Activated T-cell treated with anti-CD3 and anti-CD28 coated beads for 24 hours (primary cell): Measurements from ENCODE around the gene TCTN1.
A peak's percentile ranks its signal among the peaks of the same experiment; 100 is the strongest.
"Not testable (repeated sequence)": the region's sequence is repeated elsewhere in the genome, so short reads cannot be mapped to it uniquely, and the experiment has no call there.

Experiments used
- DNase-seq: peaks from one replicate; pipeline ENCODE4 v3.0.0-alpha.2; 2020; ENCODE audit warnings: low read depth

Gene TCTN1

GRCh38 chr12:110638796-110639195, 24.9 kb downstream of the TCTN1 start:
- no peak for DNase-seq

GRCh38 chr12:110639336-110640141, 25.6 kb downstream of the TCTN1 start:
- DNase-seq = no peak

- DNase-seq = no peak
These were observed 26.5 kb downstream of the TCTN1 start for GRCh38 chr12:110640275-110641025.

- DNase-seq = no peak
These were observed 27.6 kb downstream of the TCTN1 start for GRCh38 chr12:110641521-110641920.

GRCh38 chr12:110647631-110648040, 33.7 kb downstream of the TCTN1 start:
- DNase-seq = no peak

GRCh38 chr12:110649341-110649847, 35.5 kb downstream of the TCTN1 start:
- DNase-seq = no peak

GRCh38 chr12:110654238-110654637, 40.3 kb downstream of the TCTN1 start:
- DNase-seq = not testable (repeated sequence)

- no peak for DNase-seq
These were observed 42.2 kb downstream of the TCTN1 start for GRCh38 chr12:110656071-110656655.

GRCh38 chr12:110657747-110658146, 43.8 kb downstream of the TCTN1 start:
- DNase-seq = no peak

GRCh38 chr12:110658242-110658641, 44.3 kb downstream of the TCTN1 start:
- no peak for DNase-seq

GRCh38 chr12:110658878-110659277, 44.9 kb downstream of the TCTN1 start:
- DNase-seq = no peak

- DNase-seq = peak; percentile 51
These were observed 47.5 kb downstream of the TCTN1 start for GRCh38 chr12:110661337-110661972.

- no peak for DNase-seq
These were observed 53.0 kb downstream of the TCTN1 start for GRCh38 chr12:110666892-110667291.

GRCh38 chr12:110667671-110668070, 53.7 kb downstream of the TCTN1 start:
- DNase-seq = no peak

GRCh38 chr12:110668480-110669192, 54.7 kb downstream of the TCTN1 start:
- no peak for DNase-seq

GRCh38 chr12:110669193-110669502, 55.2 kb downstream of the TCTN1 start:
- no peak for DNase-seq

- peak; percentile 44 for DNase-seq
These were observed 56.3 kb downstream of the TCTN1 start for GRCh38 chr12:110670161-110670701.

- DNase-seq = no peak
These were observed 62.2 kb downstream of the TCTN1 start for GRCh38 chr12:110676171-110676570.

GRCh38 chr12:110677206-110677911, 63.4 kb downstream of the TCTN1 start:
- DNase-seq = no peak

GRCh38 chr12:110677982-110678381, 64.1 kb downstream of the TCTN1 start:
- no peak for DNase-seq

- no peak for DNase-seq
These were observed 65.3 kb downstream of the TCTN1 start for GRCh38 chr12:110679201-110679600.
